GM10847 (cell line): ENCODE measurements around the gene ATRNL1.

Experiments
- POLR2A ChIP-seq: IDR thresholded peaks from 2 replicates; pipeline ENCODE4 v1.6.1; 2011; ENCODE audit not compliant: insufficient read length; ENCODE audit errors: extremely low read depth

The ATRNL1 gene

GRCh38 chr10:115580239-115580638, 487.1 kb downstream of the ATRNL1 start:
- no peak for TF ChIP-seq POLR2A

- TF ChIP-seq POLR2A: no peak
These were observed 499.9 kb downstream of the ATRNL1 start for GRCh38 chr10:115593060-115593459.

- TF ChIP-seq POLR2A: no peak
These were observed 511.5 kb downstream of the ATRNL1 start for GRCh38 chr10:115604627-115605026.

- TF ChIP-seq POLR2A: no peak
These were observed 512.9 kb downstream of the ATRNL1 start for GRCh38 chr10:115606086-115606485.

- no peak for TF ChIP-seq POLR2A
These were observed 513.6 kb downstream of the ATRNL1 start for GRCh38 chr10:115606741-115607140.

- TF ChIP-seq POLR2A: no peak
These were observed 531.3 kb downstream of the ATRNL1 start for GRCh38 chr10:115624448-115624847.

- no peak for TF ChIP-seq POLR2A
These were observed 535.5 kb downstream of the ATRNL1 start for GRCh38 chr10:115628616-115629015.

- no peak for TF ChIP-seq POLR2A
These were observed 545.1 kb downstream of the ATRNL1 start for GRCh38 chr10:115638246-115638645.

- no peak for TF ChIP-seq POLR2A
These were observed 556.1 kb downstream of the ATRNL1 start for GRCh38 chr10:115649217-115649616.

GRCh38 chr10:115653473-115653872, 560.3 kb downstream of the ATRNL1 start:
- no peak for TF ChIP-seq POLR2A

- TF ChIP-seq POLR2A: no peak
These were observed 561.8 kb downstream of the ATRNL1 start for GRCh38 chr10:115654961-115655360.

GRCh38 chr10:115657161-115657860, 564.1 kb downstream of the ATRNL1 start:
- no peak for TF ChIP-seq POLR2A

- no peak for TF ChIP-seq POLR2A
These were observed 566.5 kb downstream of the ATRNL1 start for GRCh38 chr10:115659616-115660015.

- no peak for TF ChIP-seq POLR2A
These were observed 567.2 kb downstream of the ATRNL1 start for GRCh38 chr10:115660391-115660790.

- no peak for TF ChIP-seq POLR2A
These were observed 569.3 kb downstream of the ATRNL1 start for GRCh38 chr10:115662422-115662821.

GRCh38 chr10:115665549-115665948, 572.4 kb downstream of the ATRNL1 start:
- no peak for TF ChIP-seq POLR2A

GRCh38 chr10:115674496-115674895, 581.3 kb downstream of the ATRNL1 start:
- TF ChIP-seq POLR2A: no peak
